AG04450 (cell line): ENCODE results near the gene KIF26B. TPM values are rescaled to one million over a fixed set of nuclear protein-coding genes. Genes with fewer than 3 reads are reported as not detected.
"Not testable (repeated sequence)": the region's sequence is repeated elsewhere in the genome, so short reads cannot be mapped to it uniquely, and the experiment has no call there.

ENCODE experiments used
- CTCF ChIA-PET: fragments of 300-600, 350-600 bp; formaldehyde crosslinking; extraction: SDS; loops from one replicate; lab custom pipeline; 2022; ENCODE audit warnings: antibody characterized with exemption, inconsistent platforms; lab: Charles Lee
- POLR2A ChIA-PET: fragments of 350-600 bp; formaldehyde crosslinking; extraction: SDS; loops from one replicate; lab custom pipeline; 2021; ENCODE audit warnings: antibody characterized with exemption, inconsistent platforms; lab: Yijun Ruan, JAX
- DNase-seq: peaks from one replicate; pipeline ENCODE4 v3.0.0-alpha.2; 2011; ENCODE audit warnings: low read depth, low spot score
- H3K27ac ChIP-seq: one replicate; pipeline ENCODE4 v1.5.1; 2012; ENCODE audit warnings: low read depth, low read length, control low read depth
- H3K27me3 ChIP-seq: one replicate; pipeline ENCODE4 v1.6.0; 2012; ENCODE audit warnings: low read length; ENCODE audit not compliant: control insufficient read depth, insufficient read depth
- H3K4me3 ChIP-seq: 2 replicates; pipeline ENCODE4 v1.5.1; 2011; ENCODE audit warnings: mild to moderate bottlenecking, low read depth, low read length, control low read depth
- H3K9me3 ChIP-seq: 2 replicates; pipeline ENCODE4 v1.5.1; 2012; ENCODE audit warnings: low read length; ENCODE audit not compliant: control insufficient read depth, insufficient read depth
- polyA plus RNA-seq: library from polyadenylated mRNA; depleted of rRNA; stranded (reverse); fragments of >200 nt; gene quantifications from 2 replicates; pipeline ENCODE4 v1.2.3, GENCODE V29; 2011
- TF ChIP-seq, protein P1 (sequence below): IDR thresholded peaks from 2 replicates; pipeline ENCODE4 v1.5.1; 2011; ENCODE audit warnings: low read depth, low read length, control low read depth, inconsistent platforms

KIF26B gene
- polyA plus RNA-seq, 1 experiment = 2.4 TPM

DNA sequence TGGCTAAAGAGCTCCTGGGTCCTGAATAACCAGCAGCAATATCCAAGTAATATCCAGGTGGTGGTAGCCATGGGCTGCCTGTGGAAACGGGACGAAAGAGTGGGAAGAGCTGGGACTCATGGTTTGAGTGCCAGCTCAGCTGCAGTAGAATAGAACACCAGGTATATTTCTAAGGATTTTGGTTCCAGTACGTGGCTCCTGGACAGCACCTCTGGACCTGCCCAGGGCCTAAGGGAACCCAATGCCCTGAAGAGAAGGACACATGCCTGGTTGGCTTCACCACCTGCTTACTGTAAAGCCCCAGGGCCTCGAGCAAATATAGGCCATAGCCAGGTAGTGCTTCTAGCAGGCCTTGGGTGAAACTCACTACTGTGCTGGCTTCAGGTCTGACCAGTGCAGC lies 566.7 kb downstream of the KIF26B start:
- Histone ChIP-seq H3K27me3 (no peaks in the 10 kb centered on the region), H3K9me3 (peaks cover 3% of the 10 kb centered on the region; the same call in 1 of the 2 replicates), H3K4me3 (no peak overlapping the region), H3K27ac (no peak overlapping the region)
- no peak for DNase-seq
- TF ChIP-seq, protein P1, sequence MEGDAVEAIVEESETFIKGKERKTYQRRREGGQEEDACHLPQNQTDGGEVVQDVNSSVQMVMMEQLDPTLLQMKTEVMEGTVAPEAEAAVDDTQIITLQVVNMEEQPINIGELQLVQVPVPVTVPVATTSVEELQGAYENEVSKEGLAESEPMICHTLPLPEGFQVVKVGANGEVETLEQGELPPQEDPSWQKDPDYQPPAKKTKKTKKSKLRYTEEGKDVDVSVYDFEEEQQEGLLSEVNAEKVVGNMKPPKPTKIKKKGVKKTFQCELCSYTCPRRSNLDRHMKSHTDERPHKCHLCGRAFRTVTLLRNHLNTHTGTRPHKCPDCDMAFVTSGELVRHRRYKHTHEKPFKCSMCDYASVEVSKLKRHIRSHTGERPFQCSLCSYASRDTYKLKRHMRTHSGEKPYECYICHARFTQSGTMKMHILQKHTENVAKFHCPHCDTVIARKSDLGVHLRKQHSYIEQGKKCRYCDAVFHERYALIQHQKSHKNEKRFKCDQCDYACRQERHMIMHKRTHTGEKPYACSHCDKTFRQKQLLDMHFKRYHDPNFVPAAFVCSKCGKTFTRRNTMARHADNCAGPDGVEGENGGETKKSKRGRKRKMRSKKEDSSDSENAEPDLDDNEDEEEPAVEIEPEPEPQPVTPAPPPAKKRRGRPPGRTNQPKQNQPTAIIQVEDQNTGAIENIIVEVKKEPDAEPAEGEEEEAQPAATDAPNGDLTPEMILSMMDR = no peak
- POLR2A ChIA-PET = no interaction called here
- CTCF ChIA-PET = no interaction called here

DNA sequence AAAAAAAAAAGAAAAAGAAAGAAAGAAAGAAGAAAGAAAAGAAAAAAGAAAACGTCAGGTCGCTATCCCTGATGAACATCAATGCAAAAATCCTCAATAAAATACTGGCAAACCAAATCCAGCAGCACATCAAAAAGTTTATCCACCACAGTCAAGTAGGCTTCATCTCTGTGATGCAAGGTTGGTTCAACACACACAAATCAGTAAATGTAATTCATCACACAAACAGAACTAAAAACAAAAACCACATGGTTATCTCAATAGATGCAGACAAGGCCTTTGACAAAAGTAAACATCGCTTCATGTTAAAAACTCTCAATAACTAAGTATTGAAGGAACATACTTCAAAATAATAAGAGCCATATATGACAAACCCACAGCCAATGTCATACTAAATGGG lies 573.2 kb downstream of the KIF26B start:
- H3K4me3 ChIP-seq, H3K27me3 ChIP-seq, CTCF ChIA-PET: not testable (repeated sequence)

DNA sequence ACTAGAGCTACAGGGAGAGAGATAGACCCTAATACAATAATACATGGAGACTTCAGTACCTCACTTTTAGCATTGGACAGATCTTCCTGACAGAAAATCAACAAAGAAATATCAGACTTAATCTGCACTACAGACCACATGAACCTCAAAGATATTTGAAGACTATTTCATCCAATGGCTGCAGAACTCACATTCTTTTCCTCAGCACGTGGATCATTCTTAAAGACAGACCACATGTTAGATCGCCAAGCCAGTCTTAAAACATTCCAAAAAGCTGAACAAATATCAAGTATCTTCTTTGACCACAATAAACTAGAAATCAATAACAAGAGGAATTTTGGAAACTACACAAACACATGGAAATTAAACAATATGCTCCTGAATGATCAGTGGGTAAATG lies 576.0 kb downstream of the KIF26B start:
- Histone ChIP-seq H3K4me3 (no peak overlapping the region), H3K27me3 (no peaks in the 10 kb centered on the region), H3K9me3 (no peaks in the 10 kb centered on the region; the same call in 1 of the 2 replicates), H3K27ac (no peak overlapping the region)
- ChIA-PET POLR2A (no interaction called here), CTCF (no interaction called here)
- TF ChIP-seq, protein P1 = no peak
- no peak for DNase-seq

More for the DNA sequence above, 573.2 kb downstream of the KIF26B start:
- POLR2A ChIA-PET, H3K27ac ChIP-seq, DNase-seq, H3K9me3 ChIP-seq: not testable (repeated sequence)

DNA sequence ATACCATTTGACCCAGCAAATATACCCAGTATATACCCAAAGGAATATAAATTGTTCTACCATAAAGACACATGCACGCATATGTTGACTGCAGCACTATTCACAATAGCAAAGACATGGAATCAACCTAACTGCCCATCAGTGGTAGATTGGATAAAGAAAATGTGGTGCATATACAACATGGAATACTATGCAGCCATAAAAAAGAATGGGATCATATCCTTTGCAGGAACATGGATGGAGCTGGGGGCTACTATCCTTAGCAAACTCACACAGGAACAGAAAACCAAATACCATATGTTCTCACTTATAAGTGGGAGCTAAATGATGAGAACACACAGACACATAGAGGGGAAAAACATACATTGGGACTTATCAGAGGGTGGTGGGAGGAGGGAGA lies 585.6 kb downstream of the KIF26B start:
- H3K27ac ChIP-seq, DNase-seq, H3K9me3 ChIP-seq, H3K4me3 ChIP-seq, POLR2A ChIA-PET, H3K27me3 ChIP-seq: not testable (repeated sequence)
- CTCF ChIA-PET = interaction anchor here (1.0 kb wide), 1 partner anchor 11 kb away, joined by 3 read pairs; no protein-coding TSS in a partner anchor

DNA sequence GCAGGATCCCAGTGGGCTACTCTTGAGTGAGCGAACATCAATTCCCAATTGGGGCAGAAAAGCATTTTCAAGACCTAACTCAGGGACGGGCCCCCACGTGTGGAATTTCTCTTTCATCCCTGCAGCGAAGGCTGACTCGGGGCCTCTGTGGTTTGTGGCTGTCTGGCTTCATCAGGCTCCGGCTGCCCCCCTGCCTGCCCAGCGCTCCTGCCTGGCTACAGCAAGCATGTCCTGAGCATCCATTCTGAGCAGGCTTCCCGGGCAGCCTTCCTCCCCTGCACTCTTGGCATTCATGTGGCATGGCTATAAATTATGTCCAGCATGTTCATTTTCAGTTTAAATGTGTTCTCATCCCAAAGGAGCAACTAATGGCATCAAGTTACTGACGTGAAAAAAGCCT lies 588.1 kb downstream of the KIF26B start:
- ChIA-PET POLR2A (no interaction called here), CTCF (no interaction called here)
- Histone ChIP-seq H3K27me3 (no peaks in the 10 kb centered on the region), H3K9me3 (no peaks in the 10 kb centered on the region), H3K4me3 (no peak overlapping the region), H3K27ac (no peak overlapping the region)
- TF ChIP-seq, protein P1 = no peak
- DNase-seq = no peak

DNA sequence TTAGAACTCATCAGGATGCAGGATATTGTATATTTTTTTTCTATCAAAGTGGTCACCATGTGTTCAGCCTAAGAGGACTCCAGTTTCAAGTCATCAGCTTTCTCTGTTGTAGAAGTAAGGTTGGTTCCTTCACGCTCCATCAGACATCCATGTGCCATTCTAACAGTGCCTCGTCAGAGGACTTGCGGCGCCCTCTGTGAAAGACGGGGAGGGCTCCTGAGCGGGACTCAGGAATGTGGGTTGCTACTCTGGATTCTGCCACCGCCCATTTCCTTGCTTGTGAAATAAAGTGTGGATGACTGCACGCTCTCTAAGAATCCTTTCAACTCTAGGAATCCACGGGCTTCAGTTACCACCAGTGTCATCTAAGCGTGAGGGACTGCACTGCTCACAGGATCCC lies 593.5 kb downstream of the KIF26B start:
- Histone ChIP-seq H3K27ac (no peak overlapping the region), H3K27me3 (no peaks in the 10 kb centered on the region), H3K9me3 (no peaks in the 10 kb centered on the region), H3K4me3 (no peak overlapping the region)
- ChIA-PET CTCF (no interaction called here), POLR2A (no interaction called here)
- no peak for DNase-seq
- TF ChIP-seq, protein P1 = no peak
